GM23248 (cell line): Measurements from ENCODE around the gene ERBB3. TPM values are rescaled to one million over a fixed set of nuclear protein-coding genes. Genes with fewer than 3 reads are reported as not detected.

Source experiments
- DNase-seq: peaks from one replicate; pipeline ENCODE4 v3.0.0-alpha.2; 2015
- H2AFZ ChIP-seq: fragments of 200-600 bp; sonication (generic); 2 replicates; pipeline ENCODE4 v1.6.1; 2016; ENCODE audit warnings: antibody characterized with exemption
- H3F3A ChIP-seq: fragments of 200-600 bp; sonication (generic); 2 replicates; pipeline ENCODE4 v1.6.1; 2016; ENCODE audit warnings: mild to moderate bottlenecking, antibody characterized with exemption, mixed run types; ENCODE audit not compliant: insufficient read depth
- H3K27ac ChIP-seq: fragments of 200-600 bp; sonication (generic); 2 replicates; pipeline ENCODE4 v1.5.1; 2016; ENCODE audit warnings: mild to moderate bottlenecking
- H3K27me3 ChIP-seq: fragments of 200-600 bp; sonication (generic); replicated peaks from 2 replicates; pipeline ENCODE4 v1.6.1; 2016; ENCODE audit warnings: mild to moderate bottlenecking; ENCODE audit not compliant: insufficient read depth
- H3K36me3 ChIP-seq: fragments of 200-600 bp; sonication (generic); 2 replicates; pipeline ENCODE4 v1.6.1; 2016; ENCODE audit warnings: low read depth, mild to moderate bottlenecking
- H3K4me1 ChIP-seq: fragments of 200-600 bp; sonication (generic); 2 replicates; pipeline ENCODE4 v1.6.1; 2016; ENCODE audit warnings: mild to moderate bottlenecking; ENCODE audit not compliant: insufficient read depth
- H3K4me2 ChIP-seq: fragments of 200-600 bp; sonication (generic); one replicate; pipeline ENCODE4 v1.6.1; 2016; ENCODE audit warnings: mild to moderate bottlenecking; ENCODE audit not compliant: unreplicated experiment
- H3K4me3 ChIP-seq: fragments of 200-600 bp; sonication (generic); 2 replicates; pipeline ENCODE4 v1.5.1; 2016; ENCODE audit warnings: mild to moderate bottlenecking
- H3K79me2 ChIP-seq: fragments of 200-600 bp; sonication (generic); 2 replicates; pipeline ENCODE4 v1.6.1; 2016; ENCODE audit warnings: mild to moderate bottlenecking; ENCODE audit not compliant: insufficient read depth
- H3K9ac ChIP-seq: fragments of 200-600 bp; sonication (generic); 2 replicates; pipeline ENCODE4 v1.6.1; 2016; ENCODE audit warnings: mild to moderate bottlenecking
- H3K9me2 ChIP-seq: fragments of 200-600 bp; sonication (generic); 2 replicates; pipeline ENCODE4 v1.6.1; 2016; ENCODE audit warnings: mixed run types, mild to moderate bottlenecking, moderate library complexity; ENCODE audit not compliant: insufficient read depth
- H3K9me3 ChIP-seq: fragments of 200-600 bp; sonication (generic); one replicate; pipeline ENCODE4 v1.6.1; 2017; ENCODE audit warnings: low read depth
- H4K20me1 ChIP-seq: fragments of 200-600 bp; sonication (generic); 2 replicates; pipeline ENCODE4 v1.6.0; 2016; ENCODE audit not compliant: insufficient read depth
- EZH2 ChIP-seq: fragments of 200-600 bp; sonication (generic); IDR thresholded peaks from 2 replicates; pipeline ENCODE4 v1.6.1; 2018; ENCODE audit warnings: antibody characterized with exemption, mild to moderate bottlenecking; ENCODE audit not compliant: insufficient read depth, poor library complexity, severe bottlenecking
- EZH2phosphoT487 ChIP-seq: fragments of 200-600 bp; sonication (generic); IDR thresholded peaks from 2 replicates; pipeline ENCODE4 v1.6.1; 2018; ENCODE audit warnings: antibody characterized with exemption, moderate library complexity, mild to moderate bottlenecking, low read depth; ENCODE audit not compliant: insufficient read depth
- WGBS, 2 experiments: methylation state at CpG; one replicate each; pipeline ENCODE4 v1.1.6; 2015 to 2017; ENCODE audit warnings: low lambda C conversion rate in 2 of 2, low coverage in 1 of 2; ENCODE audit errors: missing lambda C conversion rate in 2 of 2; 5-methylcytosine and 5-hydroxymethylcytosine counted together
- in situ Hi-C: fragments of 300-500 bp; cut with MboI; formaldehyde crosslinking; loops from 2 replicates; pipeline ENCODE4 v1.15.0; 2020
- polyA plus RNA-seq: library from polyadenylated mRNA; unstranded; fragments of >200 nt; fragmentation: Nextera tagmentation; extraction: Ambion mirVana; gene quantifications from 2 replicates; pipeline ENCODE4 v1.2.1, GENCODE V29; 2016
- total RNA-seq: library from RNA; depleted of rRNA; stranded (reverse); fragments of >200 nt; shearing (Covaris generic); gene quantifications from 2 replicates; pipeline ENCODE4 v1.2.3, GENCODE V29; 2014

Gene ERBB3
- total and polyA plus RNA-seq, 2 experiments from 2014 or later = 1.9 to 3.5 TPM

DNA sequence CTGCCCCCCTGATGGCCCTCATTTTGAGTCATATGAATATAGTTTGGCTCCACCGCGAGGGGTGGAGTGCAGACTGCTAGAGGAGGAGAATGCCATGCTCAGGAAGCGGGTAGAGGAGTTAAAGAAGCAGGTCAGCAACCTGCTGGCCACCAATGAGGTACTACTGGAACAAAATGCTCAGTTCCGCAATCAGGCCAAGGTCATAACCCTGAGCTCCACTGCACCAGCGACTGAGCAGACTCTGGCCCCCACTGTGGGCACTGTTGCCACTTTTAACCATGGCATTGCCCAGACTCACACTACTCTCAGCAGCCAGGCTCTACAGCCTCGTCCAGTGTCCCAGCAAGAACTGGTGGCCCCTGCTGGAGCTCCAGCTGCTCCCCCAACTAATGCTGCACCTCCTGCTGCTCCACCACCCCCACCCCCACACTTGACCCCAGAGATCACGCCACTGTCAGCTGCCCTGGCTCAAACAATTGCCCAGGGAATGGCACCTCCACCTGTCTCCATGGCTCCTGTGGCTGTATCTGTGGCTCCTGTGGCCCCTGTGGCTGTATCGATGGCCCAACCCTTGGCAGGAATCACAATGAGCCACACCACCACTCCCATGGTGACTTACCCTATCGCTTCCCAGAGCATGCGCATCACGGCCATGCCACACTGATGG, 41.4 kb downstream of the ERBB3 start:
- no peak overlapping the region for H3K27ac ChIP-seq
- H3K4me3 ChIP-seq = no peak overlapping the region
- H3K9me2 ChIP-seq = no peaks in the 10 kb centered on the region
- in situ Hi-C loops = no loop called here
- H3K4me2 ChIP-seq = no peak overlapping the region
- no peak for TF ChIP-seq EZH2phosphoT487
- H3K4me1 ChIP-seq = peaks cover 16% of the 10 kb centered on the region
- no peaks in the 10 kb centered on the region for H4K20me1 ChIP-seq
- no peak overlapping the region for H2AFZ ChIP-seq
- H3K36me3 ChIP-seq = no peaks in the 10 kb centered on the region; the same call in 1 of the 2 replicates
- no peak overlapping the region for H3K9ac ChIP-seq
- peaks cover 38% of the 10 kb centered on the region for H3F3A ChIP-seq
- no peak for DNase-seq
- WGBS, 2 experiments = 86 to 92% methylated on average over 11 of the region's 11 CpGs
- H3K27me3 ChIP-seq = no peaks in the 10 kb centered on the region
- peaks cover 43% of the 10 kb centered on the region for H3K79me2 ChIP-seq
- no peaks in the 10 kb centered on the region for H3K9me3 ChIP-seq

DNA sequence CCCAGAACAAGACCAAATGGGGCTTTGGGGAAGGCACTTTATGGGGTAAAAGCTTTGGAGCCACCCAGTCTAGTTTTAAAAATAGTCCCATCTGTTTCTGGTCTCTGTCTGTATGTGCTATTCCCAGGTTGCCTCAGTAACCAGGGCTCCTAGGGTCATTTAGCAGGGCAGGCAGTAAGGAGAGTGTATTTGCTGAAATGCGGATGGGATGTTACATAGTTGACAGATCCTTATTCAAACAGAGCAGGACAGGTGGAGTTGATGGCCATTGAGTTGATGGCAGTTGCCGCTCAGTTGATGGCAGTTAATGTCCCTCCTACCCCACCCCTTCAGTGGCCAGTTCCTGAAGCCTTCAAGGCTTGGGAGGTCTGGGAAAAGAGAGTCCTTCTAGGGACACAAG, 42.7 kb downstream of the ERBB3 start:
- WGBS, 2 experiments = 80 to 87% methylated on average over 2 of the region's 2 CpGs
- Histone ChIP-seq H3K4me3 (no peak overlapping the region), H3K4me1 (peaks cover 28% of the 10 kb centered on the region), H3K9me3 (no peaks in the 10 kb centered on the region), H3K79me2 (peaks cover 40% of the 10 kb centered on the region), H4K20me1 (no peaks in the 10 kb centered on the region), H3K27ac (no peak overlapping the region), H3K4me2 (no peak overlapping the region), H3K9ac (no peak overlapping the region), H3K27me3 (no peaks in the 10 kb centered on the region), H3K36me3 (no peaks in the 10 kb centered on the region), H3K9me2 (no peaks in the 10 kb centered on the region), H2AFZ (no peak overlapping the region), H3F3A (peaks cover 42% of the 10 kb centered on the region)
- TF ChIP-seq EZH2phosphoT487 = no peak
- in situ Hi-C loops = no loop called here
- DNase-seq = no peak

DNA sequence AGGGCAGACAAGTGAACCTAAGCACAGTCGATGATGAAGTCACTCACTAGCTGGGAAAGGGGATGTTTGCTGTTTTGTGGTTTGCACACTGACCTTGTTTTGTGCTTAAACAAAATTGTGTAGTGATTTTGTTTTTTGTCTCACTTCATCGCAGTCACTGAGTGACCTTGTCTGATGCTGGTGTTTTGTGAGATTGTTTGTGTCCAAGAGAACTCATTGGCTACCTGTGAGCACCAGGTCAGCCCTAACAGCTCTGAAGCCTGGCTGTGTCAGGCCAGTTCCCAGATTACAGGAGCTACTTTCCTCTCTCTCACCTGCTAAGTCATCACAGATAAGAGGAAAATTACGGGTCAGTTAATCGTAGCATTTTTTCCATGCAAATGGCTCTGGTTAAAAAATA, 44.2 kb downstream of the ERBB3 start:
- H3K79me2 ChIP-seq = peaks cover 46% of the 10 kb centered on the region
- no peaks in the 10 kb centered on the region for H3K9me2 ChIP-seq
- peaks cover 23% of the 10 kb centered on the region for H3K4me1 ChIP-seq
- no peak overlapping the region for H3K4me2 ChIP-seq
- H3K27ac ChIP-seq = no peak overlapping the region
- H3K4me3 ChIP-seq = no peak overlapping the region
- H3K27me3 ChIP-seq = no peaks in the 10 kb centered on the region
- in situ Hi-C loops = no loop called here
- TF ChIP-seq EZH2 = no peak
- no peak for TF ChIP-seq EZH2phosphoT487
- H3K36me3 ChIP-seq = no peaks in the 10 kb centered on the region
- peaks cover 34% of the 10 kb centered on the region for H3F3A ChIP-seq
- no peaks in the 10 kb centered on the region for H3K9me3 ChIP-seq
- no peak for DNase-seq
- no peaks in the 10 kb centered on the region for H4K20me1 ChIP-seq
- 90% methylated on average over 4 of the region's 4 CpGs for WGBS, 2 experiments
- H2AFZ ChIP-seq = no peak overlapping the region
- H3K9ac ChIP-seq = no peak overlapping the region

DNA sequence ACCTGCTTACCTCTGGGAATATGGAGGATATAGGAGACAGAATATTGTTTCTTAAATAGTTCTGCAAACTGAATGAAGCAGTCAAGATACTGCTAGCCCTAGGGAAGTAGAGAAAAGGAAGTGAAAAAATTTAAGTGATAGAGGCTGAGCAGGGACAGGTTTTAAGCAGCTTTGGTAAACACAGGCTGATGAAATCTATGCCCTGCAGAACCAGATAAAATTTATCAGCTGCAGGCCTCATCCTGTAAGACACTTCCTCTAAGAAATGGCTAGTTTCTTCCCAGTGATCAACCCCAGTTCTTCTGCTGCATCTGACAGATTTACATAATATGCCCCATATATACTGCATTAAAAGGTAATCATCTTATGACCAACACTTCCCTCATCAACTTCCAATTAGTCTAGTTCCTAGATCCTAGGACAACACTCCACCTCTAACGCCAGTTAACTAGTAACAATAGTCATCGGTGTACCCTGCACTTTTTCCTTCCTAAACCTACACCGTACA, 46.8 kb downstream of the ERBB3 start:
- Histone ChIP-seq H3K9ac (peak overlapping the region; percentile 79), H3K9me3 (no peaks in the 10 kb centered on the region), H3K9me2 (no peaks in the 10 kb centered on the region), H3K27me3 (no peaks in the 10 kb centered on the region), H4K20me1 (no peaks in the 10 kb centered on the region), H2AFZ (peak overlapping the region; percentile 85), H3F3A (peaks cover 32% of the 10 kb centered on the region), H3K4me2 (peak overlapping the region; percentile 99), H3K4me1 (peaks cover 20% of the 10 kb centered on the region), H3K27ac (peak overlapping the region; percentile 81), H3K36me3 (peaks cover 7% of the 10 kb centered on the region; the same call in 1 of the 2 replicates), H3K4me3 (peak overlapping the region; percentile 81), H3K79me2 (peaks cover 59% of the 10 kb centered on the region)
- in situ Hi-C loops = no loop called here
- no peak for TF ChIP-seq EZH2phosphoT487
- no peak for DNase-seq
- WGBS, 2 experiments = 34 to 43% methylated on average over 3 of the region's 3 CpGs
